Suprapubic skin (tissue), 4 donors: ENCODE results near the gene CLDND2. TPM values are rescaled to one million over a fixed set of nuclear protein-coding genes. Genes with fewer than 3 reads are reported as not detected.

Source experiments
- DNase-seq, 2 donors: peaks; one replicate each; pipeline ENCODE4 v3.0.0-alpha.2; 2019; ENCODE audit warnings: low spot score in 2 of 2
- H3K27ac ChIP-seq: fragments of 200-600 bp; sonication (generic); one replicate; pipeline ENCODE4 v1.5.1; 2019
- H3K27me3 ChIP-seq: fragments of 200-600 bp; sonication (generic); one replicate; pipeline ENCODE4 v1.5.1; 2019
- H3K36me3 ChIP-seq: fragments of 200-600 bp; sonication (generic); one replicate; pipeline ENCODE4 v1.5.1; 2019
- H3K4me1 ChIP-seq: fragments of 200-600 bp; sonication (generic); one replicate; pipeline ENCODE4 v1.5.1; 2019
- H3K4me3 ChIP-seq: fragments of 200-600 bp; sonication (generic); one replicate; pipeline ENCODE4 v1.5.1; 2019; ENCODE audit warnings: mild to moderate bottlenecking
- H3K9me3 ChIP-seq: fragments of 200-600 bp; sonication (generic); one replicate; pipeline ENCODE4 v1.5.1; 2019
- EP300 ChIP-seq: sonication (generic); formaldehyde crosslinking; IDR thresholded peaks from one replicate; pipeline ENCODE4 v1.6.1; 2017; ENCODE audit warnings: antibody characterized with exemption
- POLR2A ChIP-seq, 2 donors: fragments of 450-650 bp; IDR thresholded peaks; one replicate each; pipeline ENCODE4 v1.6.1; 2017; ENCODE audit warnings: antibody characterized with exemption in 2 of 2, mild to moderate bottlenecking in 2 of 2, moderate library complexity in 2 of 2
- POLR2AphosphoS5 ChIP-seq, 3 donors: sonication (generic); formaldehyde crosslinking; IDR thresholded peaks; one replicate each; pipeline ENCODE4 v1.6.1; 2017; ENCODE audit warnings: antibody characterized with exemption in 3 of 3
- WGBS: methylation state at CpG from one replicate; pipeline ENCODE4 v1.1.5; 2018; 5-methylcytosine and 5-hydroxymethylcytosine counted together
- total RNA-seq, 4 donors: library from RNA; depleted of rRNA; stranded (reverse); fragments of >200 nt; gene quantifications; one replicate each; pipeline ENCODE4 v1.1.0, GENCODE V29; 2016
- TF ChIP-seq, protein P1 (sequence below), 2 donors: fragments of 200-600 bp in 1 of 2; fragments of 450-650 bp in 1 of 2; sonication (generic) in 1 of 2; IDR thresholded peaks; one replicate each; pipeline ENCODE4 v1.5.1; 2016 to 2019; ENCODE audit warnings: antibody characterized with exemption in 2 of 2, mild to moderate bottlenecking in 1 of 2, moderate library complexity in 1 of 2

CLDND2 gene
- total RNA-seq, 4 donors from 2014 or later, result not detected

- H3K27me3 ChIP-seq, result no peaks in the 10 kb centered on the region
- TF ChIP-seq POLR2AphosphoS5 (IDR thresholded peaks at IDR 0.05) (no peak), POLR2A (IDR thresholded peaks at IDR 0.05) (no peak), EP300 (no peak)
- TF ChIP-seq, protein P1, sequence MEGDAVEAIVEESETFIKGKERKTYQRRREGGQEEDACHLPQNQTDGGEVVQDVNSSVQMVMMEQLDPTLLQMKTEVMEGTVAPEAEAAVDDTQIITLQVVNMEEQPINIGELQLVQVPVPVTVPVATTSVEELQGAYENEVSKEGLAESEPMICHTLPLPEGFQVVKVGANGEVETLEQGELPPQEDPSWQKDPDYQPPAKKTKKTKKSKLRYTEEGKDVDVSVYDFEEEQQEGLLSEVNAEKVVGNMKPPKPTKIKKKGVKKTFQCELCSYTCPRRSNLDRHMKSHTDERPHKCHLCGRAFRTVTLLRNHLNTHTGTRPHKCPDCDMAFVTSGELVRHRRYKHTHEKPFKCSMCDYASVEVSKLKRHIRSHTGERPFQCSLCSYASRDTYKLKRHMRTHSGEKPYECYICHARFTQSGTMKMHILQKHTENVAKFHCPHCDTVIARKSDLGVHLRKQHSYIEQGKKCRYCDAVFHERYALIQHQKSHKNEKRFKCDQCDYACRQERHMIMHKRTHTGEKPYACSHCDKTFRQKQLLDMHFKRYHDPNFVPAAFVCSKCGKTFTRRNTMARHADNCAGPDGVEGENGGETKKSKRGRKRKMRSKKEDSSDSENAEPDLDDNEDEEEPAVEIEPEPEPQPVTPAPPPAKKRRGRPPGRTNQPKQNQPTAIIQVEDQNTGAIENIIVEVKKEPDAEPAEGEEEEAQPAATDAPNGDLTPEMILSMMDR (IDR thresholded peaks at IDR 0.05), result no peak
- H3K36me3 ChIP-seq, result peaks cover 62% of the 10 kb centered on the region
- H3K27ac ChIP-seq, result no peak overlapping the region
- H3K4me3 ChIP-seq, result no peak overlapping the region
- WGBS, result 88% methylated on average over 10 of the region's 10 CpGs
- H3K9me3 ChIP-seq, result no peaks in the 10 kb centered on the region
- DNase-seq, result no peak
- no peaks in the 10 kb centered on the region for H3K4me1 ChIP-seq
Measured at GRCh38 chr19:51347209-51347928, 21.4 kb downstream of the CLDND2 start.

- Histone ChIP-seq H3K9me3 (no peaks in the 10 kb centered on the region), H3K4me3 (no peak overlapping the region), H3K27ac (no peak overlapping the region), H3K4me1 (no peaks in the 10 kb centered on the region), H3K36me3 (peaks cover 58% of the 10 kb centered on the region), H3K27me3 (no peaks in the 10 kb centered on the region)
- no peak for TF ChIP-seq POLR2A (IDR thresholded peaks at IDR 0.05)
- no peak for TF ChIP-seq POLR2AphosphoS5 (IDR thresholded peaks at IDR 0.05)
- TF ChIP-seq, protein P1 (IDR thresholded peaks at IDR 0.05), result no peak
- TF ChIP-seq EP300, result no peak
- WGBS, result no CpG with 5 or more reads among the region's 17 CpGs
- no peak for DNase-seq
Measured at GRCh38 chr19:51346742-51347141, 22.1 kb downstream of the CLDND2 start.

DNA sequence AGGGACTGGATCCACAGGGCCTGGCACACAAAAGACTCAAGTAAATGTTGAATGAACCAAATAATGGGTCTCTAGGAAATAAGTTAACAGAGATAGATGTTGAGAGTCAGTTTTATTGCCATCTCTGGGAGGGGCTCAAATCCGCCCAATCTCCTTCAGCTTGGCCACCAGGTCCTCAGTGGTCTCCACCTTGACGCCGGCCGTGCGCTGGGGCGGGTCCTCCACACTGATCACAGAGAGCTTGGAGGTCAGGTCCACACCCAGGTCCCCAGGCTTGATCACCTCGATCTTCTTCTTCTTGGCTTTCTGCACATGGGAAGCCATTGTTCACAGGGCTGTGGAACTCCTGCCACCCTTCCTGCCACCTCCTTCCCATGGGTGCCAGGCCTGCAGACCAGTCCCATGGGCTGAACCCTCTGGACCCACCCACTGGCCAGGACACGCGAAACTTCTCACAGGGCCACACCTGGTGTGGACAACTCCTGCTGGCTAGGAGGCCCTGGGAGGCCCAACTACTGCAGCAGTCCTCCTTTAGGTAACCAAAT lies 23.7 kb downstream of the CLDND2 start:
- Histone ChIP-seq H3K9me3 (no peaks in the 10 kb centered on the region), H3K27me3 (no peaks in the 10 kb centered on the region), H3K36me3 (peaks cover 42% of the 10 kb centered on the region), H3K4me1 (peaks cover 3% of the 10 kb centered on the region), H3K27ac (no peak overlapping the region), H3K4me3 (no peak overlapping the region)
- no peak for DNase-seq
- 83% methylated on average over 1 of the region's 9 CpGs for WGBS
- no peak for TF ChIP-seq POLR2A (IDR thresholded peaks at IDR 0.05)
- TF ChIP-seq, protein P1 (IDR thresholded peaks at IDR 0.05), result no peak
- no peak for TF ChIP-seq EP300
- no peak for TF ChIP-seq POLR2AphosphoS5 (IDR thresholded peaks at IDR 0.05)

DNA sequence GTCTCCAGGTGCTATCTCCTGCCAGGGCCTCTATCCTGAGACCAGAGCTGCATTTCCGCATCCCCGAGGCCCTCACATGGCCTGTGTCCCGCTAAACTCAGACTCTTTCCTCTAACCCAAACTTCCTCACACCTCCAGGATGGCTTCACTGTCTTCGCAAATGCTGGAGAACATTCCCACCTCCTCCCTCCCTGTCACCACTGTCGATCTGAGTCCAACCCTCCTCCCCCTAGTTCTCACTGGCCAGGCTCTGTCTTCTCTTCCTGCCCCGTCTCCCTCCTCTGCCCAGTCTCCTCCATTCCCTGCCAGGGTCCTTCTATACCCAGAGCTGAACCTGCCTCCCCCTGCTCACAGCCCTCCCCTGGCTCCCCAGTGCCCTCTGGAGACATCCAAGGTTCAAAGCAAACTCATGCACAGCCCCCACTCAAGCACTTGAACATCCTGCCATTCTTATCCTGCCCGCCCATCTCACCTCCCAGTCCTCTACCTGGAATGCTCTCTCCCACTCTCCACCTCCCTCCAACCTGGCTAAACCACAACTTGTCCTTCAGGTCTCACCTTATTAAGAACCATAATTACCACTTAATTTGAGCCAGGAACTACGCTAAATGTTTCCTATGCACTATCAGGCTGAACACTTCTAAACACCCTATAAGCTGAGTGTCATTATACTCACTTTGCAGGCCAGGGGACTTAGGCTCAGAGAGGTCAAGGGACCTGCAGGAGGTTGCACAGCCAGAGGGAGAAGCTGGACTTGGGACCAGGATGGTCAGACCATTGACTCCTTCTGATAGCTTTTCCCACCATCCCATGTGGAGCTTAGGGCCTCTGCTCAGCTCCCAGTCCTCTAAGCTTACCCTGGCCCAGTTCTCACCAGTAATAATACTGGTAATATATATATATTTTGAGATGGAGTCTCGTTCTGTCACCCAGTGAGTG lies 25.9 kb downstream of the CLDND2 start:
- Histone ChIP-seq H3K4me1 (peaks cover 19% of the 10 kb centered on the region), H3K4me3 (no peak overlapping the region), H3K27me3 (no peaks in the 10 kb centered on the region), H3K9me3 (no peaks in the 10 kb centered on the region), H3K27ac (no peak overlapping the region), H3K36me3 (peaks cover 30% of the 10 kb centered on the region)
- 45% methylated on average over 9 of the region's 9 CpGs for WGBS
- no peak for DNase-seq
- TF ChIP-seq EP300, result no peak
- TF ChIP-seq POLR2A (IDR thresholded peaks at IDR 0.05), result no peak
- no peak for TF ChIP-seq POLR2AphosphoS5 (IDR thresholded peaks at IDR 0.05)
- TF ChIP-seq, protein P1 (IDR thresholded peaks at IDR 0.05), result no peak
